HG03108 (cell line): ENCODE data around the gene DNM2.

Source experiments
- ATAC-seq: cut with Tn5 transposase; IDR thresholded peaks from one replicate; pipeline ENCODE4 v1.9.1; 2021; ENCODE audit warnings: moderate library complexity; ENCODE audit not compliant: unreplicated experiment

Gene DNM2

DNA sequence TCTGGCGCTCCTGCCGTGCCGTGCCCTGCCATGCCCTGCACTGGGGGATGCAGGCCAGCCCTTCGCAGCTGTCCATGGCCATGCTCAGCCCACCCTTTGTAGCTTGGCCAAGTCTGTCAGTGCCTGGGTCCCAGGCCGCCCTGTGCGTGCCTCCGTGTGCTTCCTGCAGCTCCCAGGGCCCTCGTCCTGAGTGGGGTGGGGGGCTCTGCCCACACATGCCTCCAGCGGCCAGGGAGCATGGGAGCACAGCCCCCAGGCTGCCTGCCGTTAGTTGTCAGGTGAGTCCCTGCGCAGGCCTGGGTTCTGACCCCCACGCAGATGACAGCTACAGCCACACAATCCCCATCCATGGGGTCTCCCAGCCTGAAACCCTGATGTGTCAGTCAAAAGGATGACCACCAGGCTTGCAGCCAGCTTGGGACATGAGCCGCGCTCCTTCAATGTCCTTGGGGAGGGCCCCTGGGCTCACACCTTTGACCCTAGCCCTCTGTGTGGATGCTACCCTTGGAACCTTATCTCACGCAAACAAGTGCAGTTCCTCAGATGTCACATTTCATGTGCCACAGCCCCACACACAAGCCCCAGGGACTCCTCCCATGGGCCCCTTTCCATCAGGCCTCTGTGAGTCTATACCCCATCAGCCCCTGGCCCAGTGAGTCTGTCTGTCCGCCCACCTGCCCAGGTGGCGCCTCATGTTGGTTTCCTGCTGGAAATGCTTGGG lies 93.7 kb downstream of the DNM2 start:
- no peak for ATAC-seq

DNA sequence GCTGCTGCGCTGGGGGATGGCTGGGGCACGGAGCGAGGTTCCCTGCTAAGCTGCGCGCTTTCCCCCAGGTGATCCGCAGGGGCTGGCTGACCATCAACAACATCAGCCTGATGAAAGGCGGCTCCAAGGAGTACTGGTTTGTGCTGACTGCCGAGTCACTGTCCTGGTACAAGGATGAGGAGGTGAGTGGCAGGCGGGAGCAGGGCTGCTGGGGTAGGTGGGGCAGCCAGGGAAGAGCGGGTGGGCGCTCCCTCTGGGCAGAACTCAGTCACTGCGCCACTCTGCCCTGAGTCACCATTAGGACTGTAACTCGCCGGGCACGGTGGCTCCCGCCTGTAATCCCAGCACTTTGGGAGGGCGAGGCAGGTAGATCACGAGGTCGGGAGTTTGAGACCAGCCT lies 94.3 kb downstream of the DNM2 start:
- no peak for ATAC-seq

DNA sequence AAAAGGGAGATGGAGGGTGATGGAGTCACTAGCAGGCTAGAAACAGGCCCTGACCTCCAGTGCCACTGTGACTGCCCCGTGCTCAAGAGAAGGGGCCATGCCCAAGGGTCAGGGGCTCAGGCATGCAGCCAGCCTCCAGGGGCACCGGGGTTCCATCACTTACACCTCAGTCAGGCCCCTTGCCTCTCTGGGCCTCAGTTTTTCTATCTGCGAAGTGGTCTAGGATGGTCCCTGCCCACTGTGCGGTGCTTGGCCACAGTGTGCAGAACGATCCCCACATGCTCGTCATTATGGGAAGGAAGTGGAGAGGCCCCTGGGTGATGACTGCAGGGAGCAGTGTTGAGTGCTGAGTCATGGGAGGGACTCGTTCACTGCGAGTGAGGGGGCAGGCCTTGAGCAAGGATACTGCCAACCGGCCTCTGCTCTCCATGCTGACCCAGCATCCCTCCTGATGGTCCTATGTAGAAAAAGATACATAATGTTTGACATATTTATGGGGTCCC lies 95.1 kb downstream of the DNM2 start:
- ATAC-seq = no peak

DNA sequence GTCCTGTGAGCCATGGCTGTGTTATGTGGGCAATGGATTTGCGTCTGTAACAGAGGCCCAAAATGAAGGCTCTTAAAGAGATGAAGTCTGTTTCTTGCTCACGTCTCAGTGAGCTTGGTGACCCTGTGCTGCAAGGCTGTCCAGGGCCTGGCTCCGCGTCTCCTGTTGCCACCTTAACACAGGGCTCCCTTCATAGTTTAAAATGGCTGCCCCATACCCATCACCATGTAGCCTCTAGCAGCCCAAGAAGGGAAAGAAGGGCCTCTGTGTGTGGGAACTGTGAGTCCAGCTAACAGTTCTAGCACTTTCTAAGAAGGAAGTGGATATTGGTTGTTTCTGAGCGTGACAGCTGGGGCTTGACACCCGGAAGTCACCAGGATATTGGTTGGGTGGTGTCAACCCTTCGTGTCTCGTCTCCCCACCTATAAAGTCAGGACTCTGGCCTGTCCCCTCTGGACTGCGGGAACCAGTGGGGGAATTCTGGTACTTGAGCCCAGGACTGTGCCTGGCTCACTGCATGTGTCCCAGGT lies 97.2 kb downstream of the DNM2 start:
- no peak for ATAC-seq

DNA sequence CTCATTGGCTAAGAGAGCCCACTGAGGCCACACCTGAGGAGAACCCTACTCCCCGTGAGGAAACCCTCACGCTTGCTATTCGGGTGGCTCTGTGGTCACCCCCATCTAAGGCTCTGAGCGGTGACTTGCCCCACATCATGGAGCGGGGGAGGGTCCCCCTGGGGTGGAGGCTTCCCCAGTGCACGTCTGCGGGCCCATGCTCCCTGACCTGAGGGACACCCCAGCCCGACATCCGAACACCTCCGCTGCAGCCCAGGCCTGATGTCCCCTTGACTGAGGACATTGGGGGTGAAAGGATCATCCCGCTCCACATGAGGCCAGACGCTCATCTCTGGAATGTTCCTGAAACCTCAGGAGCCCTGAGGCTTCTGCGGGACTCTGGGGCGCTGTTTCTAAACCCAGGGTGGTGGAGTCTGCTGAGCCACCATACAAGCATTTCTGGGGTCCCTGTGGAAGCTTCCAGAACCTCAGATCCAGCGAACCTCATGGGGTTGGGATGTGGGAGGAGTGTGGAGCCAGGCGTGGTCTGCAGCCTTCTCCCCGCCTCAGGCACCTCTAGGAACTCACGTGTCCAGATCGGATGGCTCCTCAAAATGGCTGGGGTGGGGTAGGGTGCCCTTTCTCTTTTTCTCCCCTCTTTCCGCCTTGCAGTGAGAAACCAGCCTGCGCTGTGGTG lies 98.2 kb downstream of the DNM2 start:
- no peak for ATAC-seq

DNA sequence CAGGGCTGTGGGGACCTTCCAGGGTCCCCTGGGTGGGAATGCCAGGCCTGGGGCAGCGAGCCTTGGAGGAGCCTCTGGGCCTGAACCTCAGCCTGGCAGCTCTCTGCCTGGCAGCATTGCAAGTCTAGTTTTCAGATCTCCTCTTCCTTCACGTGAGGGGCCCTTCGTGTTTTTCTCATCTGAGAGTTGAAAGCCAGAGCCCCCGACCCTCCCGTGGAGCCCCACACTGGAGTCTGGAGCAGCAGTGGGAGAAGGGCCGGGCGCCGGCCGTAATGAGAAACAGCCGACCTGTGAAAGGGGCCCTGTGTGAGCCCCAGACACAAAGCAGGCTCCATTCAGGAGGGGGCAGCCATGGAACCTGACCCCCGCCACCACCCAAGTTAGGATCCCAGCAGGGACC lies 98.8 kb downstream of the DNM2 start:
- no peak for ATAC-seq

DNA sequence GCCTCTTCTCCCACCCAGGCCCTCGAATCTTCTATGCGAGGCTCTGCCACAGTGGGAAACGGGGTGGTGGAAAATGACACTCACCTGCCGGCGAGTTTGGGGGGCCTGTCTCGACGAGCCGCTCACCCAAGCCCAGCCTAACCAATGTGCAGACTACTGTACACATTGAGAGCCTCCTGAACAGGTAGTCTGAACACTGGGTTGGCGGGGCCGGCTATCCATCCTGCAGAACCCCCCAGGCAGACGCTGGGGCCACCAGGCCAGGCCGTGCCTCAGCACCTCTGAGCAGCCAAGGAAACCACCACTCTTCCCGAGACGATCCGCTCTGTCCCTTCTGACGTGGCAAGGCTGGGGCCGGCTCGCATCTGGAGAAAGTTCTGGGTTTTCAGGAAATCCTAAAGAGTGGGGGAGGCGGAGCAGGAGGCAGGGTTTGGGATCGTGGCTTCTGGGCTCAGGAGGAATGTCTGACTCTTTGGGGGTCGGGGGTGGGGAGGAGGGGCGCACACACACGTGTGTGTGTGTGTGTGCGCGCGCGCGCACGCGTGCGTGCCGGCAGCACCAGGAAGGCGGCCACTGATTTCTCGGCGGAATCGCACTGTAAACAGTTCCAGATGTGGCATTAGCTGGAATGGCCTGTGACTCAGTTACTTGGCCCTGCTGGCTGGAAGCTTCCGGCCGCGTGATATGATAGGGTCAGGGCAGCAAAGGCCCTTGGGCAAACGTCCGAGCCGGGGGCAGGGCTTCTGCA lies 99.6 kb downstream of the DNM2 start:
- no peak for ATAC-seq

DNA sequence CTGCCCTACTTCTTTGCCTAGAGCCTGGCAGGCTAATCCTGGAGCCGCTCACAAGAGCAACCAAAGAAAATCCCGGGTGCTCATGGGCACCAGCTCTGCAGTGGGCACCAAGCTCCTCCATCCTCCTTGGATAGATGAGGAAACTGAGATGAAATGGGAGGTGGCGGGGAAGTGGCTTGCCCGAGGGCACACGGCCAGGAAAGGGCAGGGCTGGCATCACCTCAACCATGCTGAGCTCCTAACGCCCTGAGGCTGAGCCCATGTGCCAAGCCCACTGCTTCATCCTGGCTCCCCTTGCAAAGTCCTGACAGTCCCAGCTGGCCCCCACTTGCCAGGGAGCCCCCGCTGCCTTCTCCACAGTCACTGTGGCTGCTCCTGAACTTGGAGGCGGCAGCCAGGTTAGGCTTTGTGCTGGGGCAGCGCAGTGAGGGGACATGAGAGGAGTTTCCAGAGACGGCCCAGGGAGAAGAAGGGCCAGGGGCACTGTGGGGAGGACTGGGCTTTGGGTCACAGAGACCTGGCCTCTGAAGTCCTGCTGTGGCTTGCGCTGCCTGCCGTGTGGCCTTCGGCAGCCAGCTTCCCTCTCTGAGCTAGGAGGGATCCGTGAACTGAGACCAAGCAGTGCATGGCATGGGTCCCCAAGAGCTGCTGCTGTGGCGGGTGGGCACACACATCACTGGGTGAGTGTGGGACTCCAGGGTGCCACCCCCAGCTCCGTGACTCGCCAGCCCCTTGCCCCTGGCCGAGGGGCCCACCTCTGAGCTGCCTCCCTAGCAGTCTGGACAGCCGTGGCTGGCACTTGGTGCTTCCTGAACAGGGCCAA lies 100.6 kb downstream of the DNM2 start:
- no peak for ATAC-seq

DNA sequence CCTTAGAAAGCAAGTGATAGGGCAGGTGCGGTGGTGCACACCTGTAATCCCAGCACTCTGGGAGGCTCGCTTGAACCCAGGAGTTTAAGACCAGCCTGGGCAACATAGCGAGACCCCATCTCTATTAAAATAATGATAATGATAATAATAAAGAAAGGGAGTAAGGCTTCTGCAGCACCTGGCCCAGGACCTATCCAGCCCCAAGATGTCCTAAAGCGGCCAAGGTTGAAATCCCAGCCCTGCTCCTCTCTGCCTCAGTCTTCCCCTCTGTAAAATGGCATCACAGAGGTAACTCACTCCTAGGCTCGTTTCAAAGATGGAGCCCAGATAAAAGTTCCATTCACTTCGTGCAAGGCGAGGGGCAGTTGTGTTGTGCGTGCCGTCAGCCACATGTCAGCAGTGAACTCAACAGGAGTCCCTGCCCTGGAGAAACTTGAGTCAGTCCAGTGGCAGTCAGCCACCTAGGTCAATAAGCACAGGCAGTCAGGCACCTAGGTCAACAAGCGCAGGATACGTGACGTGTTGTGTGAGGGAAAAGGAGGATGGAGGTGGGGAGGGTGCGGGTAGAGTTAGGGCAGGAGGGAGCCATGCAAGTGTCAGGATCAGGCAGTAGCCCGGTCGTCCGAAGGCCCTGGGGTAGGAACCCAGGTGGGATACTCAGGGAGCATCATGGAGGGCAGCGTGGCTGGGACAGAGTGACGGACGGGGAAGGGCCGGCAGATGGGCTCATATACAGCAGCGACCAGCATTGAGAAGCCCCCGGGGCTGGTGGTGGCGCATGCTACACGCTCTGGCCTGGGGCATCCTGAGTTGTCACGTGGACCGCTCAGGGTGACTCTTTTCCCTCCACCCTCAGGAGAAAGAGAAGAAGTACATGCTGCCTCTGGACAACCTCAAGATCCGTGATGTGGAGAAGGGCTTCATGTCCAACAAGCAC lies 101.5 kb downstream of the DNM2 start:
- ATAC-seq = no peak

DNA sequence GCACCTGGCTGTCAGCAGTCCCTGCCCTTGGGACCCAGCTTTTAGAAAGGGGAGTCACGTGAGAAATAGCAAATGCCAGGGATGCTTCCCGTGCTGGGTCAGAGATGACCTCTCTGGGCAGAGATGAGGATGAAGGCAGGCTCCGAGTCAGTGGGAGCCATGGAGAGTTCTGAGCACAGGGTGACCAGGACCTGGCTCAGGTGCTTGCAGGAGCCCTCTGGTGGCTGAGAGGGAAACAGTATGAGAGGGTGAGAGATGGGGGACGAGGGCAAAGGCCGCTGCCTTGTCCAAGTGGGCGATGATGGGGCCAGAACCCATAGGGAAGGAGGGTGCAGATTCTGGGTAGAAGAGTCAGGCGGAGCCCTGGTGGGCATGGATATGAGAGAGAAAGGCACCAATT lies 102.3 kb downstream of the DNM2 start:
- no peak for ATAC-seq

DNA sequence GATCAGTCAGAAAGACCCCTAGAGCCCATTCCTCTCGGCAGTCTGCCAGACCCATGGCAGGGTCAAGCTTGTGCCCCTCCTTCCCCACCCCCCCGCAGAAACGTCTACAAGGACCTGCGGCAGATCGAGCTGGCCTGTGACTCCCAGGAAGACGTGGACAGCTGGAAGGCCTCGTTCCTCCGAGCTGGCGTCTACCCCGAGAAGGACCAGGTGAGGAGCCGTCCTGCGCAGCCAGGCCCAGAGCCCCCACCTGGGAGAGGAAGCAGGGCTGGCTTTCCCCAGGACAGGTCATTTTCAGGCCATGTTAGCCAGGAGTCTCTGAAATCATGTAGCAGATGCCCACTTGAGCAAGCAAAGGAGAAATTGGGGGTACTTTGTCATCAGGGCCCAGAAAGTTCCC lies 105.8 kb downstream of the DNM2 start:
- ATAC-seq = no peak

DNA sequence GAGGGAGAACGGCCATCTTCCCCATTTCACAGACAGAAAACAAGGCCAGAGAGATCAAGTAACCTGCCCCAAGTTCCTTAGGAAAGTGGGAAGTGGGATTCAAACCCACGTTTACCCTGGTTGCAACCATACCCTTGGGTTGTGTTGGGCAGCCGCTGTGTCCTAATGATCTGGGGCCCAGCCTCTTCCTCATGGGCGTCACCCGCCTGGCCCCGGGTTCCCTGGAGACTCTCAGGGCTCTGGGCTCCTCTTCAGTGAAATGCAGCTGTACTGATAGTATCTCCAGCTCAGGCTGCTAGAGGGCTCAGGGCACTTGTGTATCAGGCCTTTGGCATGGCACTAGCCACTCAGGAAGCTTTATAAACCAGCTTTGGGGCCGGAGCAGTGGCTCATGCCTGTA lies 108.4 kb downstream of the DNM2 start:
- no peak for ATAC-seq

DNA sequence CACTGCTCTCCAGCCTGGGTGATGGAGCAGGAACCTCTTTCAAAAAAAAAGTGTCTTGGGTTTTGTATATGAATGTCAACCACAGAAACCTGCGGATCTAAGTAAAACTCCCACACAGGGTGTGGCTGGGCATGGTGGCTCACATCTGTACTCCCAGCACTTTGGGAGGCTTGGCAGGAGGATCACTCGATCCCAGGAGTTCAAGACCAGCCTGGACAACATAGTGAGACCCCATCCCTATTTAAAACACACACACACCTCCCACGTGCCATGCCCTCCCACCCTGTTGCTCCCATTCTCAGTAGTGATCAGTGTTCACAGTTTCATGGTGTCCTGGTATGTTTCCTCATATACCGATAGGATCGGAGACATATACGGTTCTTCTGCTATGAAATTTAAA lies 109.0 kb downstream of the DNM2 start:
- no peak for ATAC-seq

DNA sequence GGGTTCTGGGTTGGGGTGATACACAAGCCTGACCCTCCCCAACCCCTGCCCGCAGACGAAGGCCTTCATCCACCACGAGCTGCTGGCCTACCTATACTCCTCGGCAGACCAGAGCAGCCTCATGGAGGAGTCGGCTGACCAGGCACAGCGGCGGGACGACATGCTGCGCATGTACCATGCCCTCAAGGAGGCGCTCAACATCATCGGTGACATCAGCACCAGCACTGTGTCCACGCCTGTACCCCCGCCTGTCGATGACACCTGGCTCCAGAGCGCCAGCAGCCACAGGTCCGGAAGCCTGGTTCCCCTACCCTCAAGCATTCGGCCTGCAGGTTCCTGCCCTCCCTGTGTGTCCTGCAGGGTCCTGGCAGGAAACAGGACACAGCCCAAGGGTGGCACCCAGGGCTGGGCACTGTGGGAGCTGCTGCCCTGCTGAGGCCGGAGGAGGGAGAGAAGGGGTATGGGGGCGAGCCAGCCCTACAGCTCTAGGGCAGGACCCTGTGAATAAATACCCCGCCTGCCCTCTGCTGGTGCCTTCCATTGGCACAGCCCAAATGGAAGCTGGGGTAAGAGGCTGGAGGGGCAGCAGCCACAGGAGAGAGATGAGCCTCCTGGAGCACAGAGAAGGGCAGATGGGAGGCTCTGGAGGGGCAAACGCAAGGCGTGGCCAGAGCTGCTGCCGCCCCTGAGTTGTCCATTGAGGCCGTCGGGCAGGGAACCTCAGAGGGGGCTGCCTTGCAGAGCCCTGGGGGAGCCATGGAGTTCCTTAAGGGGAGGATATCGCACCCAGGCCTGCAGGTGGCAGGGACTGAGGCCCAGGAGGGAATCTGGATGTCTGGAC lies 111.3 kb downstream of the DNM2 start:
- ATAC-seq = no peak

DNA sequence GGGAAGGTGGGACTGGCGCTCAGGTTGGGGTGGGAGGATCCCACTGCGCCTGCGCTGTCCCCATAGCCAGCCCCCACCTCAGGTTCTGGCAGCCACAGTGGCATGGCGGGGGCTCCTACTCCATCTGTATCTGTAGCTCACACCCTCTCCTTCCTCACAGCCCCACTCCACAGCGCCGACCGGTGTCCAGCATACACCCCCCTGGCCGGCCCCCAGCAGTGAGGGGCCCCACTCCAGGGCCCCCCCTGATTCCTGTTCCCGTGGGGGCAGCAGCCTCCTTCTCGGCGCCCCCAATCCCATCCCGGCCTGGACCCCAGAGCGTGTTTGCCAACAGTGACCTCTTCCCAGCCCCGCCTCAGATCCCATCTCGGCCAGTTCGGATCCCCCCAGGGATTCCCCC lies 112.1 kb downstream of the DNM2 start:
- no peak for ATAC-seq

DNA sequence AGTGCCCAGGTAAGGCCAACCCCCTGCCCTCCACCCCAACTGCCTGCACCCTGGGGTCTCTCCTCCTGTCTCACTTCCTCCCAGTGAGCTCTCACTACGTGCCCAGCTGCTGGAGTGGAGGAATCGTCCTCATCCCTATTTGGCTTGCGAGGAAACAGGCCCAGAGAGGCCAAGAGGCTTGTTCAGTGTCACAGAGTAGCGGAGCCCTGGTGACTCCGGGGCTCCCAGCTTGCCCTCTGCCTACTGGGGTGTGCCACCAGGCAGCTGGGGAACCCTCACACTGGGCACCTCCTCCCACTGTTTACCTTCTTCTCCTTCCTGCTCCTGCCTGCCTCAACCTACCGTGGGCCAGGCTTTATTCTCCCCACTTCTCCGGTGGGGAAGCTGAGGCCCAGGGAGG lies 112.5 kb downstream of the DNM2 start:
- no peak for ATAC-seq

DNA sequence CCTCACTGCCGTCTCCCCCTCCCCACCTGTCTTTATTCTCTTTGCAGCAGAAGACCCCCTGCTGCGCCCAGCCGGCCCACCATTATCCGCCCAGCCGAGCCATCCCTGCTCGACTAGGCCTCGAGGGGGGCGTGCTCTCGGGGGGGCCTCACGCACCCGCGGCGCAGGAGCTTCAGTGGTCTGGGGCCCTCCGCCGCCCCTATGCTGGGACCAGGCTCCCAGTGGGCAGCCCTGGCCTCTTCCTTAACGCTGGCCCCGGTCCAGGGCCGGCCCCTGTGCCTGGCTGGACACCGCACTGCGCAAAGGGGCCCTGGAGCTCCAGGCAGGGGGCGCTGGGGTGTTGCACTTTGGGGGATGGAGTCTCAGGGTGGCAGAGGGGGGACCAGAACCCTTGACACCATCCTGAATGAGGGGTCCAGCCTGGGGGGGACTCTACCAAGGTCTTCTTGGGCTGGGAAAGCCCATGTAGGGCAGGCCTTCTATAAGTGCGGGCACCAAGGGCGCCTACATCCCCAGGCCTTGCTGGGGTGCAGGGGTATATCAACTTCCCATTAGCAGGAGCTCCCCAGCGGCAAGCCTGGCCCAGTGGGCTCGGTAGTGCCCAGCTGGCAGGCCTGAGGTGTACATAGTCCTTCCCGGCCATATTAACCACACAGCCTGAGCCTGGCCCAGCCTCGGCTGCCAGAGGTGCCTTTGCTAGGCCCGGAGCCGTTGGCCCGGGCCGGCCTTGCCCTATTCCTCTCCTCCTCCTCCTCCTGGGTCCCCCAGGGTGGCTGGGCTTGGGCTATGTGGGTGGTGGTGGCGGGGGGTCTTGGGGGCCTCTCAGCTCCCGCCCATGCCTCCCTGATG lies 113.3 kb downstream of the DNM2 start:
- ATAC-seq = no peak
